ENCODE measurements around the gene ATP2B2.

GRCh38 chr3:10473581-10474274, 31.7 kb downstream of the ATP2B2 start:
- TF ChIP-seq CTCF (conservative IDR thresholded peaks at IDR 0.05; ENCODE audit: low read length) (0 out of 2 replicates have a peak, but pooled peaks have one; percentile 22), EZH2phosphoT487 (IDR thresholded peaks at IDR 0.05; ENCODE audit: borderline replicate concordance, low read depth, low read length) (no peak)
